ENCODE measurements around the gene ADNP.

ADNP gene

DNA sequence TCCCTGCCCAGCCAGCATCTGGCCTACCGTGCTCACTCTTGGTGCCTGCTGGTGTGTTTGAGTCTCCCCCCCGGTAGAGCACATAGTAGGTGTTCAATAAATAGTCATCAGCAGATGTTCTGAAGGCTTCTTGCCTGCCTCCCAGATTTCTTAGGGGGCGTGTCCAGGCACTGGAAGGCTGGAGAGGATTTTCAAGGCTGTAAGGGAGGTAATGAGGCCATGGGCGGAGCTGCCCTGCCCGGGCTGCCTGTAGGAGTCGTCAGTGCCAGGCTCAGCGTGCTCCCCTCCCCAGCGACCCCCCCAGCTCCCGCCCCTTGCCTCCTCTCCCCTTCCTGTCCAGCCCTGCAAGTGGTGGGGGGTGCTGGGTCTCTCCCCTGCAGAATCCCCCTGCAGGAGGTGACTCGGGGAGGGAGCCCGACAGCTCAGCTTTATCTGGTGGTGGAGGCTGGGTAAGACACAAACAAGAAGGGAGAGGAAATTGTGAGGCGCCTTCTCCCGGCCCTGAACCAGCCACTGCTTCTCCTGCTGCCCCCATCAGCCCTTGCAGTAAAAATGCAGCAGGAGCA lies 80.4 kb downstream of the ADNP start:
- no peak for DNase-seq (ENCODE audit: low read depth, low spot score)

GRCh38 chr20:50848846-50849673 lies 82.2 kb downstream of the ADNP start:
- peak; percentile 15 for DNase-seq (ENCODE audit: low read depth, low spot score)

DNA sequence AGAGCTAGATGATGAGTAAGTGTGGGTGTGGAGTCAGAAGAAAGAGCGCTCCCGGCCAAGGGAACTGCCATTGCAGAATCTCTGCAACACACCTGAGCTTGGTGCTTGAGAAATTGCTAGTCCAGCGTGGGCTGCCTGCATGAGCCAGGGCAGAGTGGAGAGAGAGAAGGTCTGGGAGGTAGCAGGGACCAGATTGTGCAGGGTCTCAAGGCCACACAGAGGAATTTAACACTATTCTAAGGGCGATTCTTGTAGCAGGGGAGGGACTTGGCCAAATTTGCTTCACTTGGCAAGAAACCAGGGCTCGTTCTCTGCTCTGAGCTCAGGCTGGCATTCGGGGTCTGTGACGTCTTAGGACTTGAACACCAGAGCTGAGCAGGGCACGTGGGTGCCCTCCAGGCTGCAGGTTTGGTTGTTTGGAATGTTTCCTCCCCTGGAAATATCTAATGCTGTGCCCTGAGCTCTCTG lies 82.9 kb downstream of the ADNP start:
- DNase-seq (ENCODE audit: low read depth, low spot score): peak; percentile 77

- DNase-seq (ENCODE audit: low read depth, low spot score): no peak
These were observed 85.5 kb downstream of the ADNP start for GRCh38 chr20:50845566-50846215.

GRCh38 chr20:50844430-50845100 lies 86.7 kb downstream of the ADNP start:
- peak; percentile 95 for DNase-seq (ENCODE audit: low read depth, low spot score)

GRCh38 chr20:50843331-50844276 lies 87.6 kb downstream of the ADNP start:
- no peak for DNase-seq (ENCODE audit: low read depth, low spot score)

DNA sequence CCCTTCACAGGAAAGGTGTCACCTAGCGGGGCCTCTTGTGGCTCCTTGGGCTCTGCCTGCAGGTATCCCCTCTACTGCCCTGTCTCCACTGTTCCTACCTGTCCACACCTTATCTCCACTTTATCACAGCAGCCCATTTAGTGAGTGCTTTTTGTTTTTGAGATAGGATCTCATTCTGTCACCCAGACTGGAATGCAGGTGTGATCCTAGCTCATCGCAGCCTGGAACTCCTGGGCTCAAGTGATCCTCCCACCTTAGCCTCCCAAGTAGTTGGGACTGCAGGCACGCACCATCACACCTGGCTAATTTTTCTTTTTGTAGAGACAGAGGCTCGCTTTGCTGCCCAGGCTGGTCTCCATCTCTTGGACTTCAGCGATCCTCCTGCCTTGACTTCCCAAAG lies 88.4 kb downstream of the ADNP start:
- DNase-seq (ENCODE audit: low read depth, low spot score): no peak

All from astrocyte of the hippocampus (primary cell).